AG04450 (cell line): ENCODE measurements around the gene GRIA1. TPM values are rescaled to one million over a fixed set of nuclear protein-coding genes. Genes with fewer than 3 reads are reported as not detected.
A peak's percentile ranks its signal among the peaks of the same experiment; 100 is the strongest.

Experiments used
- CTCF ChIA-PET: fragments of 300-600, 350-600 bp; formaldehyde crosslinking; extraction: SDS; loops from one replicate; lab custom pipeline; 2022; ENCODE audit warnings: antibody characterized with exemption, inconsistent platforms; lab: Charles Lee
- POLR2A ChIA-PET: fragments of 350-600 bp; formaldehyde crosslinking; extraction: SDS; loops from one replicate; lab custom pipeline; 2021; ENCODE audit warnings: antibody characterized with exemption, inconsistent platforms; lab: Yijun Ruan, JAX
- DNase-seq: peaks from one replicate; pipeline ENCODE4 v3.0.0-alpha.2; 2011; ENCODE audit warnings: low read depth, low spot score
- H3K27ac ChIP-seq: one replicate; pipeline ENCODE4 v1.5.1; 2012; ENCODE audit warnings: low read depth, low read length, control low read depth
- H3K27me3 ChIP-seq: one replicate; pipeline ENCODE4 v1.6.0; 2012; ENCODE audit warnings: low read length; ENCODE audit not compliant: control insufficient read depth, insufficient read depth
- H3K4me3 ChIP-seq: 2 replicates; pipeline ENCODE4 v1.5.1; 2011; ENCODE audit warnings: mild to moderate bottlenecking, low read depth, low read length, control low read depth
- H3K9me3 ChIP-seq: 2 replicates; pipeline ENCODE4 v1.5.1; 2012; ENCODE audit warnings: low read length; ENCODE audit not compliant: control insufficient read depth, insufficient read depth
- CTCF ChIP-seq: IDR thresholded peaks from 2 replicates; pipeline ENCODE4 v1.5.1; 2011; ENCODE audit warnings: low read depth, low read length, control low read depth, inconsistent platforms
- polyA plus RNA-seq: library from polyadenylated mRNA; depleted of rRNA; stranded (reverse); fragments of >200 nt; gene quantifications from 2 replicates; pipeline ENCODE4 v1.2.3, GENCODE V29; 2011

The GRIA1 gene
- polyA plus RNA-seq, 1 experiment = 0.42 TPM

GRCh38 chr5:153523831-153524230 lies 33.4 kb downstream of the GRIA1 start:
- Histone ChIP-seq H3K9me3 (no peaks in the 10 kb centered on the region), H3K27ac (no peak overlapping the region), H3K27me3 (no peaks in the 10 kb centered on the region), H3K4me3 (no peak overlapping the region)
- TF ChIP-seq CTCF = no peak
- ChIA-PET POLR2A (interaction anchor here (1.5 kb wide), 1 partner anchor 105 kb away, joined by 4 read pairs; no protein-coding TSS in a partner anchor), CTCF (interaction anchor here (1.2 kb wide), 1 partner anchor 441 kb away, joined by 4 read pairs; no protein-coding TSS in a partner anchor)
- peak; percentile 29 for DNase-seq

GRCh38 chr5:153525536-153525935 lies 35.1 kb downstream of the GRIA1 start:
- Histone ChIP-seq H3K4me3 (no peak overlapping the region), H3K27ac (no peak overlapping the region), H3K9me3 (no peaks in the 10 kb centered on the region), H3K27me3 (no peaks in the 10 kb centered on the region)
- no peak for DNase-seq
- ChIA-PET POLR2A (interaction anchor here (1.6 kb wide), 1 partner anchor 21 kb away, joined by 5 read pairs; no protein-coding TSS in a partner anchor), CTCF (no interaction called here)
- TF ChIP-seq CTCF = no peak

- Histone ChIP-seq H3K27ac (no peak overlapping the region), H3K27me3 (no peaks in the 10 kb centered on the region), H3K4me3 (no peak overlapping the region), H3K9me3 (no peaks in the 10 kb centered on the region)
- TF ChIP-seq CTCF = no peak
- ChIA-PET POLR2A (no interaction called here), CTCF (interaction anchor here (0.6 kb wide), 1 partner anchor 91 kb away, joined by 3 read pairs; no protein-coding TSS in a partner anchor)
- DNase-seq = no peak
These were observed 40.1 kb downstream of the GRIA1 start for GRCh38 chr5:153530357-153531143.

GRCh38 chr5:153533546-153533945 lies 43.1 kb downstream of the GRIA1 start:
- Histone ChIP-seq H3K27ac (no peak overlapping the region), H3K4me3 (no peak overlapping the region), H3K9me3 (no peaks in the 10 kb centered on the region), H3K27me3 (no peaks in the 10 kb centered on the region)
- POLR2A ChIA-PET = no interaction called here
- CTCF ChIA-PET = no interaction called here
- no peak for DNase-seq
- TF ChIP-seq CTCF = no peak

- CTCF ChIA-PET = no interaction called here
- Histone ChIP-seq H3K27ac (no peak overlapping the region), H3K4me3 (no peak overlapping the region), H3K27me3 (no peaks in the 10 kb centered on the region), H3K9me3 (no peaks in the 10 kb centered on the region)
- no peak for DNase-seq
- POLR2A ChIA-PET = no interaction called here
- TF ChIP-seq CTCF = no peak
These were observed 43.6 kb downstream of the GRIA1 start for GRCh38 chr5:153534102-153534501.
